PC-3 (cell line): ENCODE results near the gene NALCN.

Experiments used
- EZH2 ChIP-seq: fragments of 300-600 bp; sonication (generic); IDR thresholded peaks from one replicate; pipeline ENCODE4 v1.6.1; 2017; ENCODE audit warnings: antibody characterized with exemption, mild to moderate bottlenecking, low read length; ENCODE audit not compliant: unreplicated experiment
- EZH2phosphoT487 ChIP-seq: fragments of 300-600 bp; sonication (generic); IDR thresholded peaks from 2 replicates; pipeline ENCODE4 v1.6.1; 2018; ENCODE audit warnings: mild to moderate bottlenecking, antibody characterized with exemption, low read length, borderline replicate concordance
- TF ChIP-seq, protein P1 (sequence below): fragments of 300-600 bp; sonication (generic); conservative IDR thresholded peaks from 2 replicates; pipeline ENCODE4 v1.5.1; 2017; ENCODE audit warnings: antibody characterized with exemption, low read depth, mild to moderate bottlenecking, low read length

DNA sequence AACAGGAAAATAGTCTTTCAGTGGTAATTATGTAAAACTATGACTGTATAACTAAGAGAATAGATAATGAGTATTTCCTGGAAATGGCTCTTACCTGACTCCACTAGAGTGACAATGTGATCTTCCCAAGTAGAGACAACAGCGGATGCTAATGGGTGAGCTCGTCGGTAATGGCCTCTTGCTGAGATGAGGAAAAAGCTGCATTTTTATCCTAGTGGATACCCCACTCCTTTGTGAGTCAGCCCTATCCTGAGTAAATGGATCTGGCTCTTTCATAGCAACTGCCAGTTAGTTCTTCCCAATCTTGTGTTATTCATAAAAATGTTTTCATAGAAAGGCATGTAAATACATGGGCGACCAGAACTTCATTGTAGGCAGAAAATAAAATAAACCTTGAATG, 299.5 kb downstream of the NALCN start:
- TF ChIP-seq, protein P1, sequence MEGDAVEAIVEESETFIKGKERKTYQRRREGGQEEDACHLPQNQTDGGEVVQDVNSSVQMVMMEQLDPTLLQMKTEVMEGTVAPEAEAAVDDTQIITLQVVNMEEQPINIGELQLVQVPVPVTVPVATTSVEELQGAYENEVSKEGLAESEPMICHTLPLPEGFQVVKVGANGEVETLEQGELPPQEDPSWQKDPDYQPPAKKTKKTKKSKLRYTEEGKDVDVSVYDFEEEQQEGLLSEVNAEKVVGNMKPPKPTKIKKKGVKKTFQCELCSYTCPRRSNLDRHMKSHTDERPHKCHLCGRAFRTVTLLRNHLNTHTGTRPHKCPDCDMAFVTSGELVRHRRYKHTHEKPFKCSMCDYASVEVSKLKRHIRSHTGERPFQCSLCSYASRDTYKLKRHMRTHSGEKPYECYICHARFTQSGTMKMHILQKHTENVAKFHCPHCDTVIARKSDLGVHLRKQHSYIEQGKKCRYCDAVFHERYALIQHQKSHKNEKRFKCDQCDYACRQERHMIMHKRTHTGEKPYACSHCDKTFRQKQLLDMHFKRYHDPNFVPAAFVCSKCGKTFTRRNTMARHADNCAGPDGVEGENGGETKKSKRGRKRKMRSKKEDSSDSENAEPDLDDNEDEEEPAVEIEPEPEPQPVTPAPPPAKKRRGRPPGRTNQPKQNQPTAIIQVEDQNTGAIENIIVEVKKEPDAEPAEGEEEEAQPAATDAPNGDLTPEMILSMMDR, result no peak
- TF ChIP-seq EZH2phosphoT487 (no peak), EZH2 (no peak)
